ENCODE measurements around the gene ACTR3.

- TF ChIP-seq CTCF (IDR thresholded peaks at IDR 0.05; ENCODE audit: low read depth, low read length, missing input control) (no peak), GABPA (IDR thresholded peaks at IDR 0.05 in 1 of 2, conservative IDR thresholded peaks at IDR 0.05 in 1 of 2) (no peak), RAD21 (IDR thresholded peaks at IDR 0.05) (no peak), MAX (IDR thresholded peaks at IDR 0.05) (no peak), YY1 (IDR thresholded peaks at IDR 0.05) (no peak), EGR1 (IDR thresholded peaks at IDR 0.05; ENCODE audit: low read depth in 2 of 2) (no peak), TAF1 (conservative IDR thresholded peaks at IDR 0.05) (no peak), FOXA1 (IDR thresholded peaks at IDR 0.05) (no peak), ZBTB33 (IDR thresholded peaks at IDR 0.05) (no peak), REST (IDR thresholded peaks at IDR 0.05) (no peak), JUND (IDR thresholded peaks at IDR 0.05) (no peak)
Observed at GRCh38 chr2:113965228-113965627, 75.3 kb downstream of the ACTR3 start.

Data from liver (tissue), 3 donors.